CD8-positive, alpha-beta memory T cell (primary cell): Measurements from ENCODE around the gene FSCN2. TPM values are rescaled to one million over a fixed set of nuclear protein-coding genes. Genes with fewer than 3 reads are reported as not detected.
A peak's percentile ranks its signal among the peaks of the same experiment; 100 is the strongest.

Experiments
- CTCF ChIA-PET: fragments of 350-600 bp; sonication (Branson Sonifier 250); formaldehyde crosslinking; loops from one replicate; lab custom pipeline; 2021; ENCODE audit warnings: antibody characterized with exemption; lab: Charles Lee
- POLR2A ChIA-PET: fragments of 350-600 bp; sonication (Branson Sonifier 250); formaldehyde crosslinking; loops from one replicate; lab custom pipeline; 2021; ENCODE audit warnings: antibody characterized with exemption; lab: Charles Lee
- DNase-seq, 5 donors: peaks; one replicate each; pipeline versions ENCODE4 v3.0.0 to v3.0.0-alpha.2; 2020 to 2022; ENCODE audit warnings: mixed read lengths in 1 of 5
- H3K27ac ChIP-seq: one replicate; pipeline ENCODE4 v1.7.0; 2013; ENCODE audit warnings: low read depth, mild to moderate bottlenecking, low read length, moderate library complexity
- H3K27me3 ChIP-seq: 2 replicates; pipeline ENCODE4 v1.7.0; 2013; ENCODE audit warnings: low read length, mild to moderate bottlenecking; ENCODE audit not compliant: insufficient read depth, poor library complexity, severe bottlenecking
- H3K36me3 ChIP-seq: 2 replicates; pipeline ENCODE4 v1.7.0; 2013; ENCODE audit warnings: mild to moderate bottlenecking, low read length, moderate library complexity; ENCODE audit not compliant: insufficient read depth
- H3K4me1 ChIP-seq: 2 replicates; pipeline ENCODE4 v1.7.0; 2013; ENCODE audit warnings: mild to moderate bottlenecking, low read length, moderate library complexity; ENCODE audit not compliant: insufficient read depth
- H3K4me3 ChIP-seq: 2 replicates; pipeline ENCODE4 v1.7.0; 2013; ENCODE audit warnings: mild to moderate bottlenecking, low read length
- H3K9me3 ChIP-seq: 2 replicates; pipeline ENCODE4 v1.7.0; 2013; ENCODE audit warnings: mild to moderate bottlenecking, low read length
- H3K27ac Mint-ChIP-seq, 8 donors: one replicate each; pipeline ENCODE4 v1.8.0; 2020 to 2021; ENCODE audit warnings: mixed read lengths in 8 of 8, mild to moderate bottlenecking in 6 of 8, inconsistent platforms in 3 of 8, moderate library complexity in 3 of 8
- H3K27me3 Mint-ChIP-seq, 2 donors: one replicate each; pipeline ENCODE4 v1.8.0; 2020 to 2021; ENCODE audit warnings: mixed read lengths in 2 of 2, mild to moderate bottlenecking in 1 of 2, moderate library complexity in 1 of 2
- H3K36me3 Mint-ChIP-seq, 3 donors: one replicate each; pipeline ENCODE4 v1.8.0; 2020 to 2021; ENCODE audit warnings: mixed read lengths in 3 of 3, inconsistent platforms in 1 of 3, mild to moderate bottlenecking in 1 of 3
- H3K4me1 Mint-ChIP-seq, 3 donors: one replicate each; pipeline ENCODE4 v1.8.0; 2020 to 2021; ENCODE audit warnings: mixed read lengths in 3 of 3, inconsistent platforms in 1 of 3, mild to moderate bottlenecking in 1 of 3
- H3K4me3 Mint-ChIP-seq, 7 donors: one replicate each; pipeline ENCODE4 v1.8.0; 2020 to 2021; ENCODE audit warnings: mixed read lengths in 7 of 7, mild to moderate bottlenecking in 6 of 7, moderate library complexity in 4 of 7, inconsistent platforms in 2 of 7
- H3K9me3 Mint-ChIP-seq, 5 donors: one replicate each; pipeline ENCODE4 v1.8.0; 2020 to 2022; ENCODE audit warnings: mixed read lengths in 5 of 5, mild to moderate bottlenecking in 3 of 5, moderate library complexity in 2 of 5, inconsistent platforms in 1 of 5
- polyA plus RNA-seq: library from polyadenylated mRNA; unstranded; fragments of 300-500 nt; fragmentation: Illumina TruSeq; gene quantifications from one replicate; pipeline ENCODE4 v1.2.3, GENCODE V29; 2021
- total RNA-seq, 2 experiments: library from RNA; stranded (reverse); gene quantifications; one replicate each; pipeline ENCODE4 v1.2.3, GENCODE V29; 2021

Gene FSCN2
- total and polyA plus RNA-seq, 3 experiments from 2014 or later: 0.46 to 0.49 TPM; not detected in 1

DNA sequence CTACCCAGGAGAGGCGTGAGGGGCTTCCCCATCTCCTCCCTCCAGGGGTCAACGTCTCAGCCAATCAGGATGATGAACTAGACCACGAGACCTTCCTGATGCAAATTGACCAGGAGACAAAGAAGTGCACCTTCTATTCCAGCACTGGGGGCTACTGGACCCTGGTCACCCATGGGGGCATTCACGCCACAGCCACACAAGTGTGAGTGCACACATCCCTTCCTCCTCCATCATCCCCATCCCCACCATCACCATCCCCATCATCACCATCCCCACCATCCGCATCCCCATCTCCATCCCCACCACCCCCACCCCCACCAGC lies 6.8 kb downstream of the FSCN2 start:
- Histone ChIP-seq H3K4me1 (no peaks in the 10 kb centered on the region), H3K27me3 (peaks cover 6% of the 10 kb centered on the region), H3K9me3 (no peaks in the 10 kb centered on the region), H3K27ac (no peak overlapping the region), H3K4me3 (no peak overlapping the region), H3K36me3 (no peaks in the 10 kb centered on the region)
- Mint-ChIP-seq H3K27ac (no peak overlapping the region), H3K4me3 (no peak overlapping the region), H3K9me3 (no peaks in the 10 kb centered on the region), H3K36me3 (peaks cover 0 to 4% (median 2%) of the 10 kb centered on the region in 3 donors), H3K4me1 (peaks cover 0 to 1% (median 0%) of the 10 kb centered on the region in 3 donors), H3K27me3 (peaks cover 5 to 20% of the 10 kb centered on the region in 2 donors)
- ChIA-PET CTCF (no interaction called here), POLR2A (no interaction called here)
- no peak for DNase-seq

DNA sequence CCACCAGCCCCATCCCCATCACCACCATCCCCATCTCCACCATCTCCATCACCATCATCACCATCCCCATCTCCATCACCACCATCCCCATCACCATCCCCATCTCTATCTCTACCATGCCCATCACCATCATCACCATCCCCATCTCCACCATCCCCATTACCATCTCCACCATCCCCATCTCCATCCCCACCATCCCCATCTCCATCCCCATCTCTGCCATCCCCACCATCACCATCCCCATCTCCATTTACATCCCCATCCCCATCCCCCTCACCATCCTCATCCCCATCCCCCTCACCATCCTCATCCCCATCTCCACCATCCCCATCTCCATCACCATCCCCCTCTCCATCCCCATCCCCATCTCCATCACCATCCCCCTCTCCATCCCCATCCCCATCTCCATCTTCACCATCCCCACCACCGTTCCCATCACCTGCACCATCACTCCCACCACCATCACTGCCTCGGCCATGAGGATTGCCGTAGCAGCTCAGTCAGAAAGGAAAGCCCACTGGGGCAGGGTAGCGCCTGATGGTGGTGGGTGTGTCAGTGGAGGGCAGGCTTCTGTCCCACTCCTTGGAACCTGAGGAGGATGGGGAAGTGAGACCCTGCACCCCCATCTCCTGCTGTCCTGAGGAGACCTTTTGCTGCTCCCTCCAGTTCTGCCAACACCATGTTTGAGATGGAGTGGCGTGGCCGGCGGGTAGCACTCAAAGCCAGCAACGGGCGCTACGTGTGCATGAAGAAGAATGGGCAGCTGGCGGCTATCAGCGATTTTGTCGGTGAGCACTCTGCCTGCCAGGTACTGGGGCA lies 7.5 kb downstream of the FSCN2 start:
- Mint-ChIP-seq H3K27me3 (peaks cover 5 to 20% of the 10 kb centered on the region in 2 donors), H3K9me3 (no peaks in the 10 kb centered on the region), H3K4me3 (no peak overlapping the region), H3K36me3 (peaks cover 0 to 9% (median 2%) of the 10 kb centered on the region in 3 donors), H3K27ac (peak overlapping the region in 1 of 8 donors; percentile 39), H3K4me1 (peaks cover 0 to 1% (median 0%) of the 10 kb centered on the region in 3 donors)
- Histone ChIP-seq H3K36me3 (no peaks in the 10 kb centered on the region), H3K27ac (no peak overlapping the region), H3K4me3 (no peak overlapping the region), H3K4me1 (no peaks in the 10 kb centered on the region), H3K9me3 (no peaks in the 10 kb centered on the region), H3K27me3 (peaks cover 6% of the 10 kb centered on the region)
- no peak for DNase-seq
- ChIA-PET POLR2A (interaction anchor here (0.8 kb wide), 1 partner anchor 16 kb away, joined by 3 read pairs; no protein-coding TSS in a partner anchor), CTCF (no interaction called here)

DNA sequence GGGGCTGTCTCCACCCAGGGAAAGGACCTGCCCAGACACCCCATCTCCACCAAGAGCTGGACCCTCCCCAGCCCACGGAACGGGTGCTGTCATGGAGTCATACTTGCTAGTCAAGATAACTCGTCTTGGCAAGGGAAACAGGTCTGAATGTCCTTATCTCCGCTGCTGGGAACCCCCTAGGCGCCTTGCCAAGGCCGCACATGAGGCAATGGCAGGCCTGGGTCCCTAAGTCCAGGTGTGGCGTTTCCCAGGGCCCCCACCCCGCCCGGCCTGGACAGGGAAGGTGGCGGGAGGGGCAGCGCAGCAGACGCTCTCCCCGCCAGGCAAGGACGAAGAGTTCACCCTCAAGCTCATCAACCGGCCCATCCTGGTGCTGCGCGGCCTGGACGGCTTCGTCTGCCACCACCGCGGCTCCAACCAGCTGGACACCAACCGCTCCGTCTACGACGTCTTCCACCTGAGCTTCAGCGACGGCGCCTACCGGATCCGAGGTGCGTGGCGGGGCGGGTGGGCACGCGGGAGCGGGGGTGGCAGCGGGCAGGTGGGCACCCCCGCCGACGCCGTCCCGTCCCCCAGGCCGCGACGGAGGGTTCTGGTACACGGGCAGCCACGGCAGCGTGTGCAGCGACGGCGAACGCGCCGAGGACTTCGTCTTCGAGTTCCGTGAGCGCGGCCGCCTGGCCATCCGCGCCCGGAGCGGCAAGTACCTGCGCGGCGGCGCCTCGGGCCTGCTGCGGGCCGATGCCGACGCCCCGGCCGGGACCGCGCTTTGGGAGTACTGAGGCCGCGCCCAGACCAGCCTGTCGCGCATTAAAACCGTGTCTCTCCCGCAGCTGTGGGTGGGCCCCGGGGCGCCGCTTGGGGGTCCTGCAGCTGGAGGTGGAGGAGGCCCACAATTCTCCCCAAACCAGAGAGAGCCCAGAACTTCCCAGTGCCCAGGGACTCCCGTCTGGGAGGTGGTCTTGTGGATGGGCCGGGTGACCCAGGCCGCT lies 8.4 kb downstream of the FSCN2 start:
- Mint-ChIP-seq H3K4me3 (no peak overlapping the region), H3K9me3 (no peaks in the 10 kb centered on the region), H3K36me3 (peaks cover 0 to 18% (median 2%) of the 10 kb centered on the region in 3 donors), H3K4me1 (peaks cover 0 to 1% (median 0%) of the 10 kb centered on the region in 3 donors), H3K27me3 (peaks cover 5 to 20% of the 10 kb centered on the region in 2 donors), H3K27ac (peak overlapping the region in 1 of 8 donors; percentile 39)
- Histone ChIP-seq H3K27me3 (peaks cover 6% of the 10 kb centered on the region), H3K4me3 (no peak overlapping the region), H3K36me3 (no peaks in the 10 kb centered on the region), H3K4me1 (no peaks in the 10 kb centered on the region), H3K9me3 (no peaks in the 10 kb centered on the region), H3K27ac (no peak overlapping the region)
- ChIA-PET CTCF (interaction anchor here (1.1 kb wide), 1 partner anchor 18 kb away, joined by 4 read pairs; no protein-coding TSS in a partner anchor), POLR2A (interaction anchor here (0.8 kb wide), 1 partner anchor 17 kb away, joined by 3 read pairs; no protein-coding TSS in a partner anchor)
- DNase-seq: no peak

DNA sequence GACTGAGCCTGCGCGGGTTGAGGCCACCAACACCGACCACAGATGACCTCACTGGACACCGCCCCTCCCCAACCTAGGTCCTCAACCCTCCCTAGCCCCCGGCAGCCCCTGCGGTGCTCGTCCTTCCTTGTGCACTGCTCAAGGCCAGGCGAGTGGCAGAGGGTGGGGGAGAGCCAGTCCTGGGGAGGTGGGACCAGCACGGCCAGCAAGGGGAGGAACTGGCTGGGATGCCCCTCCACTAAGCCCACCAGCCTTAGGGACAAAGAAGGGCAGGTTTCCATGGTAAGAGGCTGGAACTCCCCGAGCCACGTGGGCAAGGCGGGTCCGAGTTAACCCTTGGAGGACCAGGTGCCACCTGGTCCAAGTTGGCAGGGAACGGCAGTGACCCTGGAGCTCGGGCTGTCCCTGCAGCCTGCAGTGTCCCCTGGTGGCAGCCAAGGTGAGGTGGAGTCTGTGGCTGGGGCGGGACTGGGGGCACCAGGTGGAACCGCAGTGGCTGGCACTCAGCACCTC lies 9.2 kb downstream of the FSCN2 start:
- no peaks in the 10 kb centered on the region for H3K9me3 ChIP-seq
- ChIA-PET CTCF (interaction anchor here (1.1 kb wide), 1 partner anchor 19 kb away, joined by 4 read pairs; no protein-coding TSS in a partner anchor), POLR2A (no interaction called here)
- no peaks in the 10 kb centered on the region for H3K36me3 ChIP-seq
- H3K27ac ChIP-seq: no peak overlapping the region
- Mint-ChIP-seq H3K4me3 (no peak overlapping the region), H3K9me3 (no peaks in the 10 kb centered on the region), H3K27ac (no peak overlapping the region), H3K36me3 (peaks cover 0 to 23% (median 2%) of the 10 kb centered on the region in 3 donors), H3K27me3 (peaks cover 5 to 20% of the 10 kb centered on the region in 2 donors), H3K4me1 (peaks cover 0 to 1% (median 0%) of the 10 kb centered on the region in 3 donors)
- peak in 1 of 5 donors; percentile 29 for DNase-seq
- H3K4me1 ChIP-seq: no peaks in the 10 kb centered on the region
- peaks cover 6% of the 10 kb centered on the region for H3K27me3 ChIP-seq
- H3K4me3 ChIP-seq: no peak overlapping the region

DNA sequence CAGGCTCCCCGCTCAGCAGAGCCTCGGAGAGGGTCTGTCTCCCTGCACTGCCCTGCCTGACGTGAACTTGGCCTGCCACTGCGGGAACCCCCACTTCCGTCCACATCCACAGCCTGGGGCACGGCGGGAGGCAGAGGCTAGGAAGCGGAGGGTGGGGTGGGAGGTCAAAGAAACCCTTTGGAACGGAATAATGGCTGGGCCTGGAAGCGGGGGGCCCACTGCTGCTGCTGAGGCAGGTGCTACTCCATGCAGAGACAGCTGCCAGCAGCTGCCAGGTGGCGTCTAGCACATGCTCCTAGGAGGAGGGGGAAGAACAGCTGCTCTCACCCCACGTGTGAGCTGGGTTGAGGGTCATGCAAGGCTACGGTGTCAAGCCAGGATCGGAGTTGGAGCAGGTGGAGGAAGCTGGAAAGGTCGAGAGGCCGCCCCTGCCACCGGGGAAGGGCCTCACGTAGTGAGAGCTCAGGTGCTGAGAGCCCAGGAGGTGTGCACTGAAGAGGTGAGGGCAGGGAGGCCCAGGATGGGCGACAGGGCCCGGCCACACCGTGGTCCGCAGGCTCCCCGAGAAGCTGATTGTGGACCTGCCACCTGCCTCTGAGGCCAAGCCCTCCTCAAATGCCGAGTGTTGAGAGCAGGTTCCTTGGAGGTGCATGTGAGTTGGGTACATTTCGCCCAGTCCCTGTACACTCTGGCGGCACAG lies 9.8 kb downstream of the FSCN2 start:
- Histone ChIP-seq H3K4me3 (no peak overlapping the region), H3K36me3 (no peaks in the 10 kb centered on the region), H3K27ac (no peak overlapping the region), H3K27me3 (peaks cover 6% of the 10 kb centered on the region), H3K4me1 (no peaks in the 10 kb centered on the region), H3K9me3 (no peaks in the 10 kb centered on the region)
- Mint-ChIP-seq H3K4me3 (peak overlapping the region in 1 of 7 donors; percentile 52), H3K36me3 (peaks cover 0 to 29% (median 2%) of the 10 kb centered on the region in 3 donors), H3K27ac (no peak overlapping the region), H3K27me3 (peaks cover 5 to 20% of the 10 kb centered on the region in 2 donors), H3K4me1 (peaks cover 0 to 1% (median 0%) of the 10 kb centered on the region in 3 donors), H3K9me3 (no peaks in the 10 kb centered on the region)
- ChIA-PET CTCF (interaction anchor here (1.1 kb wide), 1 partner anchor 19 kb away, joined by 4 read pairs; no protein-coding TSS in a partner anchor), POLR2A (no interaction called here)
- DNase-seq: no peak

DNA sequence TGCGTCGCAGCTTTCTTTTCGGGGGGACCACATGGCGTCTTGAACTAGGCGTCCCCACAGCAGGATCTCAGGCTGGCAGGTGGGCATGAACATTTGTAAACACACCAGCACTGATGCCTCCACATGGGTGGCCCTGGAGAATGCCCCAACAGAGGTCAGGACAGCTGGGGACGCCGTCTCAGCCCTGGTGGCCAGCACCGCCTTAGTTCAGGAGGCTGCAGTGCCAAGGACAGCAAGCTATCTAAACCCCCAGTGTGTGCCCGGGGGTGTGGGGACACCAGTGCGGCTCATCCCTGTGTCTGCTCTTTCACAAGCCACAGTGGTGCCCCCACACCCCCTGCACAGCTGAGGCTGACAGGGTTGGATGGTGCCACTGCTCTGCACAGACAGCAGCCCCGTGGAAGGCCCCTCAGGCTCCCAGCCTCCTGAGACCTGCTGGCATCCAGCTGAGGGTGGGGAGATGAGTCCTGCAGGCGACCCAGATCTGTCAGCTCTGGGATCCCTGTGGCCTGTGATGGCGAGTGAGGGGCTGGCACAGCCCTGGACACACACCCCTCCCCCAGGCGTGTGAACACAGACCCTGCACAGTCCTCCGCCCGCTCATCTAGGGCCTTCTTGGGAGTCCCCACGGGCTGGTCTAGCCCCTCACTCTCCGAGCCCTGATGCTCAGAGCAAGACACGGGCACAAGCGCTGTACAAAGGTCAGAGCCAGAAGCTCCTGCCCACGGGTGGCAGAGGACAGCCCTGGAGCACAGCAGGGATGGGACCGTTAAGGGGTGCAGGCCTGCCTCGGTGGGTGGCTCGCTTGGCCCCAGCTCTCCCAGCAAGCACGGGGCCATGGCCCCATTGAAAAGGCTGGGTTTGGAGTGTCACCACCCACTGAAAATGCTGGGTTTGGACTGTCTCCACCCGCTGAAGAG lies 10.7 kb downstream of the FSCN2 start:
- H3K9me3 ChIP-seq: no peaks in the 10 kb centered on the region
- no peaks in the 10 kb centered on the region for H3K36me3 ChIP-seq
- H3K4me1 ChIP-seq: no peaks in the 10 kb centered on the region
- no peaks in the 10 kb centered on the region for H3K9me3 Mint-ChIP-seq
- H3K27me3 Mint-ChIP-seq: peaks cover 5 to 20% of the 10 kb centered on the region in 2 donors
- H3K4me3 Mint-ChIP-seq: no peak overlapping the region
- H3K27me3 ChIP-seq: peaks cover 6% of the 10 kb centered on the region
- peaks cover 0 to 37% (median 2%) of the 10 kb centered on the region in 3 donors for H3K36me3 Mint-ChIP-seq
- no peak overlapping the region for H3K4me3 ChIP-seq
- CTCF ChIA-PET: no interaction called here
- POLR2A ChIA-PET: no interaction called here
- peaks cover 0 to 1% (median 0%) of the 10 kb centered on the region in 3 donors for H3K4me1 Mint-ChIP-seq
- no peak overlapping the region for H3K27ac ChIP-seq
- no peak for DNase-seq
- no peak overlapping the region for H3K27ac Mint-ChIP-seq

DNA sequence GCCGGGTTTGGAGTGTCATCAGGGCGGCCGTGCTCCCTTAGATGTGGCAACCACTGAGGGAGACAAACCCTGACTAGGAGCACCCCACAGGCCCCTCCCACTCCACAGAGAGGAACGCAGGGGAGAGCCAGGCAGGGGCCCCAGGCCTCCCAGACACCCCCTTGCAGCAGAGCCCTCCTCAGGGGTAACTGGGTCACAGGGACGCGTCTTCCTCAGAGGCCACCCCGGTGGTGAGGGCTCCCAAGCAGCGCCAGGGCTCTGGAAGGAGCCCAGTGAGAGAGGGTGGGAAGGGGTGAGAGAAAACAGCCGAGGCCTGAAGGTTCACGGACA lies 11.4 kb downstream of the FSCN2 start:
- H3K36me3 ChIP-seq: no peaks in the 10 kb centered on the region
- H3K4me3 ChIP-seq: no peak overlapping the region
- CTCF ChIA-PET: no interaction called here
- peaks cover 1% of the 10 kb centered on the region for H3K27me3 ChIP-seq
- Mint-ChIP-seq H3K4me1 (peaks cover 0 to 1% (median 0%) of the 10 kb centered on the region in 3 donors), H3K9me3 (no peaks in the 10 kb centered on the region), H3K27me3 (peaks cover 5 to 18% of the 10 kb centered on the region in 2 donors), H3K27ac (no peak overlapping the region), H3K4me3 (no peak overlapping the region), H3K36me3 (peaks cover 0 to 42% (median 2%) of the 10 kb centered on the region in 3 donors)
- H3K4me1 ChIP-seq: no peaks in the 10 kb centered on the region
- POLR2A ChIA-PET: no interaction called here
- no peak for DNase-seq
- H3K9me3 ChIP-seq: no peaks in the 10 kb centered on the region
- no peak overlapping the region for H3K27ac ChIP-seq
